HEK293 (cell line): ENCODE measurements around the gene NLRP13.
A peak's percentile ranks its signal among the peaks of the same experiment; 100 is the strongest.

Experiments
- CTCF ChIA-PET: fragments of 350-600 bp; formaldehyde crosslinking; extraction: SDS; loops from one replicate; lab custom pipeline; 2021; ENCODE audit warnings: antibody characterized with exemption; lab: Yijun Ruan, JAX
- POLR2A ChIA-PET: fragments of 300-600 bp; formaldehyde crosslinking; extraction: SDS; loops from one replicate; lab custom pipeline; 2020; ENCODE audit warnings: antibody characterized with exemption, inconsistent platforms; lab: Yijun Ruan, JAX
- H3K27ac ChIP-seq: fragments of 200-500 bp; sonication (Bioruptor generic); 2 replicates; pipeline ENCODE4 v1.5.1; 2014; ENCODE audit warnings: low read depth, low read length, control low read depth, inconsistent platforms; ENCODE audit errors: extremely low read depth
- H3K36me3 ChIP-seq, 2 experiments: fragments of 200-500 bp in 1 of 2; sonication (Bioruptor generic) in 1 of 2; 1 replicate in 1 of 2; 2 replicates in 1 of 2; pipeline ENCODE4 v1.5.1; 2014 to 2017; ENCODE audit warnings: inconsistent platforms in 2 of 2, low read length in 2 of 2; ENCODE audit not compliant: control insufficient read depth in 2 of 2, insufficient read depth in 1 of 2
- H3K4me1 ChIP-seq: fragments of 200-500 bp; sonication (Bioruptor generic); 2 replicates; pipeline ENCODE4 v1.5.1; 2014; ENCODE audit warnings: mild to moderate bottlenecking, low read length, inconsistent platforms; ENCODE audit not compliant: control insufficient read depth, insufficient read depth
- H3K4me3 ChIP-seq: 2 replicates; pipeline ENCODE4 v1.5.1; 2011; ENCODE audit warnings: low read depth, mild to moderate bottlenecking, control low read depth, low read length, moderate library complexity
- H3K9me3 ChIP-seq: fragments of 200-500 bp; sonication (Bioruptor generic); 2 replicates; pipeline ENCODE4 v1.5.1; 2014; ENCODE audit warnings: low read depth, low read length, inconsistent platforms; ENCODE audit not compliant: control insufficient read depth, insufficient read depth
- BCL11A ChIP-seq: fragments of 450-650 bp; formaldehyde crosslinking; IDR thresholded peaks from 2 replicates; pipeline ENCODE4 v1.5.1; 2016; ENCODE audit warnings: low read depth, missing biosample characterization, missing genetic modification characterization
- GFI1B ChIP-seq: fragments of 450-650 bp; formaldehyde crosslinking; IDR thresholded peaks from 2 replicates; pipeline ENCODE4 v1.5.1; 2016; ENCODE audit warnings: missing biosample characterization, missing genetic modification characterization
- PRDM1 ChIP-seq: fragments of 450-650 bp; formaldehyde crosslinking; IDR thresholded peaks from 2 replicates; pipeline ENCODE4; 2016; ENCODE audit warnings: missing biosample characterization, missing genetic modification characterization
- YY2 ChIP-seq: fragments of 450-650 bp; formaldehyde crosslinking; IDR thresholded peaks from 2 replicates; pipeline ENCODE4 v1.5.1; 2016; ENCODE audit warnings: missing biosample characterization, missing genetic modification characterization
- ZBTB17 ChIP-seq: fragments of 450-650 bp; formaldehyde crosslinking; IDR thresholded peaks from 2 replicates; pipeline ENCODE4 v1.5.1; 2016; ENCODE audit warnings: missing biosample characterization, missing genetic modification characterization
- ZBTB20 ChIP-seq: fragments of 450-650 bp; formaldehyde crosslinking; IDR thresholded peaks from 2 replicates; pipeline ENCODE4 v1.5.1; 2016; ENCODE audit warnings: missing biosample characterization, missing genetic modification characterization
- ZFHX2 ChIP-seq: fragments of 450-650 bp; formaldehyde crosslinking; conservative IDR thresholded peaks from 2 replicates; pipeline ENCODE4 v1.5.1; 2016; ENCODE audit warnings: missing biosample characterization, missing genetic modification characterization
- ZFP41 ChIP-seq: fragments of 450-650 bp; formaldehyde crosslinking; IDR thresholded peaks from 2 replicates; pipeline ENCODE4 v1.5.1; 2016; ENCODE audit warnings: missing biosample characterization, missing genetic modification characterization, borderline replicate concordance
- ZNF112 ChIP-seq: fragments of 450-650 bp; formaldehyde crosslinking; IDR thresholded peaks from 2 replicates; pipeline ENCODE4 v1.5.0; 2017; ENCODE audit warnings: missing biosample characterization, missing genetic modification characterization
- ZNF114 ChIP-seq: fragments of 450-650 bp; formaldehyde crosslinking; IDR thresholded peaks from 2 replicates; pipeline ENCODE4 v1.5.0; 2017; ENCODE audit warnings: missing biosample characterization, missing genetic modification characterization
- ZNF140 ChIP-seq: fragments of 450-650 bp; formaldehyde crosslinking; IDR thresholded peaks from 2 replicates; pipeline ENCODE4 v1.5.1; 2016; ENCODE audit warnings: missing biosample characterization, missing genetic modification characterization
- ZNF24 ChIP-seq: fragments of 450-650 bp; formaldehyde crosslinking; IDR thresholded peaks from 2 replicates; pipeline ENCODE4 v1.5.1; 2016; ENCODE audit warnings: missing biosample characterization, missing genetic modification characterization
- ZNF423 ChIP-seq: fragments of 450-650 bp; formaldehyde crosslinking; IDR thresholded peaks from 2 replicates; pipeline ENCODE4 v1.5.1; 2016; ENCODE audit warnings: missing biosample characterization, missing genetic modification characterization
- ZNF529 ChIP-seq: fragments of 450-650 bp; formaldehyde crosslinking; IDR thresholded peaks from 2 replicates; pipeline ENCODE4 v1.5.1; 2017; ENCODE audit warnings: missing genetic modification characterization, missing biosample characterization; ENCODE audit not compliant: insufficient replicate concordance
- ZNF558 ChIP-seq: fragments of 450-650 bp; formaldehyde crosslinking; IDR thresholded peaks from 2 replicates; pipeline ENCODE4 v1.5.1; 2016; ENCODE audit warnings: missing biosample characterization, missing genetic modification characterization
- ZSCAN23 ChIP-seq: fragments of 450-650 bp; formaldehyde crosslinking; IDR thresholded peaks from 2 replicates; pipeline ENCODE4 v1.5.1; 2016; ENCODE audit warnings: missing biosample characterization, missing genetic modification characterization
- TF ChIP-seq, protein P1 (sequence below): fragments of 450-650 bp; formaldehyde crosslinking; IDR thresholded peaks from 2 replicates; pipeline ENCODE4 v1.5.1; 2016; ENCODE audit warnings: missing biosample characterization, missing genetic modification characterization, borderline replicate concordance
- TF ChIP-seq, protein P2 (sequence below): fragments of 450-650 bp; formaldehyde crosslinking; IDR thresholded peaks from 2 replicates; pipeline ENCODE4 v1.5.1; 2016; ENCODE audit warnings: missing biosample characterization, missing genetic modification characterization
- TF ChIP-seq, protein P3 (sequence below): fragments of 450-650 bp; formaldehyde crosslinking; IDR thresholded peaks from 2 replicates; pipeline ENCODE4 v1.5.1; 2017; ENCODE audit warnings: missing biosample characterization, missing genetic modification characterization

Gene NLRP13

DNA sequence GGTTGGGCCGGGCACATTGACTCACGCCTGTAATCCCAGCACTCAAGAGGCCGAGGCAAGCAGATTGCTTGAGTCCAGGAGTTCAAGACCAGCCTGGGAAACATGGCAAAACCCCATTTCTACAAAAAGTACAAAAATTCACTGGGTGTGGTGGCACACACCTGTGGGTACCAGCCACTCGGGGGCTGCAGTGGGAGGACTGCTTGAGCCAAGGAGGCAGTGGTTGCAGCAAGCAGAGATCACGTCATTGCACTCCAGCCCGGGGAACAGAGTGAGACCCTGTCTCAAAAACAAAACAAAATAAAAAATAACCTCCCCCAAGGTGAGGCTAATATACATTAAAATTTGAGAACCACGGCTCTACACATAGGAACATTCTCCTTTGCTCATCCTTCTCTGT is 24.9 kb downstream of the NLRP13 start (continued):
- TF ChIP-seq, protein P1, sequence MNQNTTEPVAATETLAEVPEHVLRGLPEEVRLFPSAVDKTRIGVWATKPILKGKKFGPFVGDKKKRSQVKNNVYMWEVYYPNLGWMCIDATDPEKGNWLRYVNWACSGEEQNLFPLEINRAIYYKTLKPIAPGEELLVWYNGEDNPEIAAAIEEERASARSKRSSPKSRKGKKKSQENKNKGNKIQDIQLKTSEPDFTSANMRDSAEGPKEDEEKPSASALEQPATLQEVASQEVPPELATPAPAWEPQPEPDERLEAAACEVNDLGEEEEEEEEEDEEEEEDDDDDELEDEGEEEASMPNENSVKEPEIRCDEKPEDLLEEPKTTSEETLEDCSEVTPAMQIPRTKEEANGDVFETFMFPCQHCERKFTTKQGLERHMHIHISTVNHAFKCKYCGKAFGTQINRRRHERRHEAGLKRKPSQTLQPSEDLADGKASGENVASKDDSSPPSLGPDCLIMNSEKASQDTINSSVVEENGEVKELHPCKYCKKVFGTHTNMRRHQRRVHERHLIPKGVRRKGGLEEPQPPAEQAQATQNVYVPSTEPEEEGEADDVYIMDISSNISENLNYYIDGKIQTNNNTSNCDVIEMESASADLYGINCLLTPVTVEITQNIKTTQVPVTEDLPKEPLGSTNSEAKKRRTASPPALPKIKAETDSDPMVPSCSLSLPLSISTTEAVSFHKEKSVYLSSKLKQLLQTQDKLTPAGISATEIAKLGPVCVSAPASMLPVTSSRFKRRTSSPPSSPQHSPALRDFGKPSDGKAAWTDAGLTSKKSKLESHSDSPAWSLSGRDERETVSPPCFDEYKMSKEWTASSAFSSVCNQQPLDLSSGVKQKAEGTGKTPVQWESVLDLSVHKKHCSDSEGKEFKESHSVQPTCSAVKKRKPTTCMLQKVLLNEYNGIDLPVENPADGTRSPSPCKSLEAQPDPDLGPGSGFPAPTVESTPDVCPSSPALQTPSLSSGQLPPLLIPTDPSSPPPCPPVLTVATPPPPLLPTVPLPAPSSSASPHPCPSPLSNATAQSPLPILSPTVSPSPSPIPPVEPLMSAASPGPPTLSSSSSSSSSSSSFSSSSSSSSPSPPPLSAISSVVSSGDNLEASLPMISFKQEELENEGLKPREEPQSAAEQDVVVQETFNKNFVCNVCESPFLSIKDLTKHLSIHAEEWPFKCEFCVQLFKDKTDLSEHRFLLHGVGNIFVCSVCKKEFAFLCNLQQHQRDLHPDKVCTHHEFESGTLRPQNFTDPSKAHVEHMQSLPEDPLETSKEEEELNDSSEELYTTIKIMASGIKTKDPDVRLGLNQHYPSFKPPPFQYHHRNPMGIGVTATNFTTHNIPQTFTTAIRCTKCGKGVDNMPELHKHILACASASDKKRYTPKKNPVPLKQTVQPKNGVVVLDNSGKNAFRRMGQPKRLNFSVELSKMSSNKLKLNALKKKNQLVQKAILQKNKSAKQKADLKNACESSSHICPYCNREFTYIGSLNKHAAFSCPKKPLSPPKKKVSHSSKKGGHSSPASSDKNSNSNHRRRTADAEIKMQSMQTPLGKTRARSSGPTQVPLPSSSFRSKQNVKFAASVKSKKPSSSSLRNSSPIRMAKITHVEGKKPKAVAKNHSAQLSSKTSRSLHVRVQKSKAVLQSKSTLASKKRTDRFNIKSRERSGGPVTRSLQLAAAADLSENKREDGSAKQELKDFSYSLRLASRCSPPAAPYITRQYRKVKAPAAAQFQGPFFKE: no peak
- TF ChIP-seq ZNF24: no peak
- TF ChIP-seq, protein P2, sequence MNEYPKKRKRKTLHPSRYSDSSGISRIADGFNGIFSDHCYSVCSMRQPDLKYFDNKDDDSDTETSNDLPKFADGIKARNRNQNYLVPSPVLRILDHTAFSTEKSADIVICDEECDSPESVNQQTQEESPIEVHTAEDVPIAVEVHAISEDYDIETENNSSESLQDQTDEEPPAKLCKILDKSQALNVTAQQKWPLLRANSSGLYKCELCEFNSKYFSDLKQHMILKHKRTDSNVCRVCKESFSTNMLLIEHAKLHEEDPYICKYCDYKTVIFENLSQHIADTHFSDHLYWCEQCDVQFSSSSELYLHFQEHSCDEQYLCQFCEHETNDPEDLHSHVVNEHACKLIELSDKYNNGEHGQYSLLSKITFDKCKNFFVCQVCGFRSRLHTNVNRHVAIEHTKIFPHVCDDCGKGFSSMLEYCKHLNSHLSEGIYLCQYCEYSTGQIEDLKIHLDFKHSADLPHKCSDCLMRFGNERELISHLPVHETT (tag by site-specific recombination): no peak
- no peak for TF ChIP-seq ZSCAN23 (tag by site-specific recombination)

DNA sequence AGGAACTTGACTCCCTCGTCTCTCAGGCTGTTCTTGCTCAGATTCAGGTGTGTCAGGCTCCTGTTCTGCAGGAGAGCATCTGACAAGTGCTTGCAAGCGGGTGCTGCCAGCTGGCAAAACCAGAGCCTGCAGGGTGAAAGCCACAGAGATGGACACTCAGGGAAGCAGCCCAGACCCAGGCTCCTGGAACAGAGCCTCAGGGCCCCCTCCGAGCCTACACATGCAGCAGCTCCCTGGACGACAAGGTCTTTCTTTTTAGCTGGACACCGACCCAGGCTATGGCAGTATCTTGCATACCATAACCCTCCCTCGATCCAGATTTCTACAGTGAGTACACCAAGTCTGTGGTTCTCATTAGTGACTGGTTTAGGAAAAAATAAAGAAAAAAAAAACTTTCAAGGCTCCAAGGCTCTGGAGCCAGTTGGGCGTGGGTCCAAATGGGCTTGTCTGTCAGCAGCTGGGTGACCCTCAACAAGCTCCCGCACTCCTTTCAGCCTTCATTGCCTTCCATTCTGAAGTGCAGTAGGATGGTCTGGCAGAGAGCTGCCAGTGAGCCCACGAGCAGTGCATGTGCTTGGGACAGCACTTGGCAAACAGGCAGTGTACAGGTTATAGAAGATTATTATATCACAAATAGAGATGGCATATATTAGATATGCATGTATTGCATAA is 29.9 kb downstream of the NLRP13 start:
- Histone ChIP-seq H3K36me3 (no peaks in the 10 kb centered on the region), H3K27ac (no peak overlapping the region), H3K4me1 (no peaks in the 10 kb centered on the region), H3K9me3 (no peaks in the 10 kb centered on the region), H3K4me3 (no peak overlapping the region)
- TF ChIP-seq ZNF140: no peak
- no peak for TF ChIP-seq ZNF114 (tag by site-specific recombination)
- TF ChIP-seq ZNF529 (tag by site-specific recombination): no peak
- no peak for TF ChIP-seq ZNF423 (tag by site-specific recombination)
- CTCF ChIA-PET: interaction anchor here (0.6 kb wide), 1 partner anchor 124 kb away, joined by 6 read pairs; no protein-coding TSS in a partner anchor
- POLR2A ChIA-PET: no interaction called here

DNA sequence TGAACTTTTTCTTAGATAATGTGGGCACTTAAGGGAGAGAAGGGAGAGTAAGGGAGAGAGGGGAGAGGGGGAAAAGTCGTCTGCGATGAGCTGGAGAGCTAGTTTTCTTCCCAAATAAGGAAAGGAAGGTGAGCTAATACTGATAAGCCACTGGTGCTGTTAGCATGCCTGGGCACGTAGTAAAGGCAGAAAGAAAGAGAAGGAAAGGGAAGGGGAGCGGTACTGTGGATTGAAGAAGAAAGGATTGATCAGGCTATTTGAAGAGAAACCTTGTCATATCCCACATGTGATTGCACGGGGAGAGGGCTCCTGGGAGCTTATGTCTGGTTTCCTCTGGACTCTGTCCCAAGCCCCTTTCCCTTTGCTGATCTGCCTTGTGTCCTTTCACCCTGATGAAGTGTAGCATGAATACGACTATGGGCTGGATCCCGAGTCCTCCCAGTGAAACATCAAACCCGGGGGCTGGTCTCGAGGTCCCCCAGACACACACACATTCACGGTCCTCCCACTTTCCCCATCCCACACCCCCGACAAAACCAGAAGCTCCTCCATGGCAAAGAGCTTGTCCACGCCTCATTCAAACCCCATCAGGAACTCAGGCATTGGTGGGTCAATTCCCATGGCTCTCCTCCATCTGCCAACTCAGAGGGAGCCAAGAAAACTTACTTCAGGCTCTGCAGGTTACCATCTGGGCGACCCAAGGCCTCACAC is 30.6 kb downstream of the NLRP13 start:
- Histone ChIP-seq H3K27ac (no peak overlapping the region), H3K9me3 (no peaks in the 10 kb centered on the region), H3K4me1 (no peaks in the 10 kb centered on the region), H3K4me3 (no peak overlapping the region), H3K36me3 (no peaks in the 10 kb centered on the region)
- TF ChIP-seq ZFP41 (no peak), YY2 (no peak), ZFHX2 (tag by site-specific recombination) (no peak), ZNF112 (no peak), ZBTB20 (tag by site-specific recombination) (no peak), BCL11A (tag by site-specific recombination) (no peak), ZNF558 (no peak), PRDM1 (tag by site-specific recombination) (0 out of 2 replicates have a peak, but pooled peaks have one; percentile 48), ZBTB17 (tag by site-specific recombination) (peak; percentile 73), GFI1B (tag by site-specific recombination) (no peak)
- TF ChIP-seq, protein P3, sequence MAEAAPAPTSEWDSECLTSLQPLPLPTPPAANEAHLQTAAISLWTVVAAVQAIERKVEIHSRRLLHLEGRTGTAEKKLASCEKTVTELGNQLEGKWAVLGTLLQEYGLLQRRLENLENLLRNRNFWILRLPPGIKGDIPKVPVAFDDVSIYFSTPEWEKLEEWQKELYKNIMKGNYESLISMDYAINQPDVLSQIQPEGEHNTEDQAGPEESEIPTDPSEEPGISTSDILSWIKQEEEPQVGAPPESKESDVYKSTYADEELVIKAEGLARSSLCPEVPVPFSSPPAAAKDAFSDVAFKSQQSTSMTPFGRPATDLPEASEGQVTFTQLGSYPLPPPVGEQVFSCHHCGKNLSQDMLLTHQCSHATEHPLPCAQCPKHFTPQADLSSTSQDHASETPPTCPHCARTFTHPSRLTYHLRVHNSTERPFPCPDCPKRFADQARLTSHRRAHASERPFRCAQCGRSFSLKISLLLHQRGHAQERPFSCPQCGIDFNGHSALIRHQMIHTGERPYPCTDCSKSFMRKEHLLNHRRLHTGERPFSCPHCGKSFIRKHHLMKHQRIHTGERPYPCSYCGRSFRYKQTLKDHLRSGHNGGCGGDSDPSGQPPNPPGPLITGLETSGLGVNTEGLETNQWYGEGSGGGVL: peak; percentile 79
- CTCF ChIA-PET: interaction anchor here (0.6 kb wide), 1 partner anchor 125 kb away, joined by 6 read pairs; no protein-coding TSS in a partner anchor
- POLR2A ChIA-PET: no interaction called here
